GM19468 (cell line): ENCODE data around the gene FKBP5.
"Not testable (repeated sequence)": the region's sequence is repeated elsewhere in the genome, so short reads cannot be mapped to it uniquely, and the experiment has no call there.

ENCODE experiments used
- ATAC-seq: cut with Tn5 transposase; IDR thresholded peaks from one replicate; pipeline ENCODE4 v1.9.1; 2021; ENCODE audit warnings: mild to moderate bottlenecking, moderate library complexity, moderate number of reproducible peaks; ENCODE audit not compliant: unreplicated experiment; ENCODE audit errors: extremely low read depth

Gene FKBP5

GRCh38 chr6:35688605-35689322, at the start of gene FKBP5:
Gene FKBP5 (minus strand): TSS chr6:35688915. CDS start chr6:35642824, 46,091 bp downstream.
- peak; percentile 52 for ATAC-seq

GRCh38 chr6:35737413-35738211, 48.9 kb upstream of the FKBP5 start:
- ATAC-seq: no peak

GRCh38 chr6:35736982-35737412, 48.3 kb upstream of the FKBP5 start, which contains the start of gene ARMC12:
Gene ARMC12 (plus strand): TSS chr6:35737032. CDS start chr6:35737109, 77 bp downstream.
- ATAC-seq: no peak

- ATAC-seq: no peak
Observed at GRCh38 chr6:35736253-35736894, 47.7 kb upstream of the FKBP5 start.

GRCh38 chr6:35735452-35735851, 46.7 kb upstream of the FKBP5 start:
- ATAC-seq: no peak

DNA sequence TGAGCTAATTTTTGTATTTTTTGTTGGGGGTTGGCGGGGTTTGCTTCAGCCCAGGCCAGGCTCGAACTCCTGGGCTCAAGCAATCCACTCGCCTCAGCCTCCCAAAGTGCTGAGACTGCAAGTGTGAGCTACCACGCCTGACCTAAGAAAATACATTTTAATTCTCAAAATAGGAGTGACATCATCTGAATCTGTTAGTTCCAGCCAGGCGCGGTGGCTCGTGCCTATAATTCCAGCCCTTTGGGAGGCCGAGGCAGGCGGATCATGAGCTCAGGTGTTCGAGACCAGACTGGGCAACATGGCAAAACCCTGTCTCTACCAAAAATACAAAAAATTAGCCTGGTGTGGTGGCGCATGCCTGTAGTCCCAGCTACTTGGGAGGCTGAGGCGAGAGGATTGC, 45.6 kb upstream of the FKBP5 start:
- ATAC-seq: not testable (repeated sequence)

DNA sequence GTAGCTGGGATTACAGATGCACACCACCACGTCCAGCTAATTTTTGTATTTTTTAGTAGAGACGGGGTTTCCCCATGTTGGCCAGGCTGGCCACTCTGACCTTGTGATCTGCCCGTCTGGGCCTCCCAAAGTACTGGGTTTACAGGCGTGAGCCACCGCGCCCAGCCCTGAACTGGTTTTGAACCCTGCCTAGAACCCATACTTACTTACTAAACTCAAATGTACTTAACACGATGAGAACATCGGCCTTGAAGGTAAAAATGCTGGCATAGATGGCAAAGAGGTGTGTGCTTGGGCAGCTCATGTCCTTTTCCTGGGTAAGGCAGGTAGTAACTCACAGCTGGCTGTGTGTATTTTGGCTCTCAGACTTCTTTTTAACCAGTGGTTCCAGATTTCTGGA, 44.9 kb upstream of the FKBP5 start:
- ATAC-seq: no peak

GRCh38 chr6:35731736-35732532, 43.2 kb upstream of the FKBP5 start:
- ATAC-seq: peak; percentile 11

DNA sequence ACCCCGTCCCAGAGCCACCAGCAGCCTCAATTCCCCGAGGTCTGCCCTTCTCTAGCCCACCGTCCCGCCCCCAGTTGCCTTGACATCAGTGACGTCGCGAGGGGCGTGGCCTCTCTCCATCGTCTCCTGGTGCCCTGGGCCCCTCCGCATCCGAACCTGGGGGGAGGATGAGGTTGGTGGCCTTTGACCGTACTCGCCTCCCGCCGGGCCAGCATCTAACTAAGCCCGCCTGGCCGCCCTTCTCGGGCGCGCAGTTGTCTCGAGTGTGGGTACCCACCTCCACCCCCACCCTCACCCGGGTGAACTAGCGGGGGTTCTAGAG, 42.7 kb upstream of the FKBP5 start:
- peak; percentile 16 for ATAC-seq

DNA sequence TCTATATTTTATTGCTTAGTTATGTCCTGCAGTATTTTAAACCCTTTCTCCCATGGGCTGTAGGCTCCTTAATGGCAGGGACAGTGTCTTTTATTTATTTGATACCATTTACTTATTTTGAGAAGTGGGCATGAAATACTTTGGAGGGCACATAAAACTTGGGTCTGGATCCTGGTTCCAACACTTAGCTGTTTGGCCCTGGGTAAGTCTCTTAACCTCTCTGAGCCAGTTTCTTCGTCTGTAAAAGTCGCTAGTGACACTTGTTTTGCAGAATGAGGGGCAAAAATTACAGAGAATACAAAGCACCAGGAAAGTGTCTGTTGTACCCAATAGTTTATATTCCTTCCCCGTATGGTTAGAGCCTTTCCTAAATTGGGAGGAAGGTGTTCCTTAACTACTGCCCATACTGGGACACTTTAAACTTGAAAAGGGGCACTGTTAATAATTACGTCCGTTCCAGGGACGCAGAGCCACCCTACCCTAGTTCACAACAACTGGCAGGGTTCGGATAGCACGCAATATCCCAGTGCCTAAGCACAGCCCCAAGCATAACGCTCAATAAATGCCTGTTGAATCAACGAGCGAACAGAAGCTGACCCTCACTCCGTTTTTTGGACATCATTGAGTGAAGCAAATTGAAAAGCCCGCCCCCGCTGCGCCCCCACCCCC, 42.2 kb upstream of the FKBP5 start:
- ATAC-seq: no peak

DNA sequence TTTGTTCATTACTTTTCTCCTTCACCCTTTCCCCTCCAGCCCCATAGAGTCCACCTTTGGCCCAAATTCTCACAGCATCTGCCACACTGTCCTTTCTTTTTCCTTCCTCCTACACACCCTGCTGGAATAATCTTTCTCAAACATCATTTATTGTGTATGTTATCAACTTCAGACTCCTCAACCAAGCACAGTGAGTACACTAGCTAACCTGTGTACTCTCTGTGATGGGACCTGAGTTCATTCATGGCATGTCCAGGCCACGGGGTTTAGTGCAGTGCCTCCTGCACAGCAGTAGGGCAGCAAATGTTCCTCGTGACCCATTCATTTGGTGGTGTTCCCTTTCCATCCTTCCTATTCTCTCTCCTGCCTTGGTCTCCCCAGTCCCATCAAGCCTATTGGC, 41.0 kb upstream of the FKBP5 start:
- no peak for ATAC-seq

- no peak for ATAC-seq
Observed at GRCh38 chr6:35728683-35729678, 40.3 kb upstream of the FKBP5 start.

DNA sequence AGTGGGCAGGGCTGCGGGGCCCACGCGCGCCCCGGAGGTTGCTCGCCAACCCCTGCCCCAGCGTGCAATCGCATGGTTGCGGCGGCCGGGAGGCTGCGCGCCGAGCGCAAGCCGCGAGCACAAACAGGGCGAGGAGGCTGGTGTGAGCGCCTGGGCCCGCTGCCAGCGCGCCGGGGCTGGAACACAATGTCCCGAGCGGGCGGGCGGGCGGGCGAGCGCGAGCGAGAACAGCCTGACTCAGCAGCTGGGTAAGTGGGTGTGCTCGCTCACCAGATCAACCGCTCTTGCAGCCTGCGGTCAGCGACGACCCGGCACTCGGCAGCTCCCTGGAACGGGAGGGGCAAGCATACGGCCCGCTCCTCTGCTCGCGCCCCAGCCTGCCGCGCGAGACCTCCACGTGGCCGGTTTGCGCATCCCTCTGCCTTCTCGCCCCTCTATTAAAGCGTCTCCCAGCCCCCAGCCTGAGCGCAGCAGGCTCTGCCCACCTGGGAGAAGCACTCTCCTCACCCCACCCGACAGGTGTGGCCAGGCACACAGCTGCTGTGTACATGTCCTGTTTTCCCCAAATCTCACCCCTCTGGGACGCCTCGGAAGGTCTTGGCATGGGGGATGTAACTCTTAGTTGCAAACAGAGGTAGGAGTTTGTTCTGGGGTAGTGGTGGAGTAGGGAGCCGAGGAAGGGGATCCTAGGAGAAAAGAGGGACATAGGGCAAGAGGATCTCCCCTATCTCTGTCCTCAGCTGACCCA, 39.4 kb upstream of the FKBP5 start:
- peak; percentile 28 for ATAC-seq

- no peak for ATAC-seq
Observed at GRCh38 chr6:35727231-35727934, 38.7 kb upstream of the FKBP5 start.

DNA sequence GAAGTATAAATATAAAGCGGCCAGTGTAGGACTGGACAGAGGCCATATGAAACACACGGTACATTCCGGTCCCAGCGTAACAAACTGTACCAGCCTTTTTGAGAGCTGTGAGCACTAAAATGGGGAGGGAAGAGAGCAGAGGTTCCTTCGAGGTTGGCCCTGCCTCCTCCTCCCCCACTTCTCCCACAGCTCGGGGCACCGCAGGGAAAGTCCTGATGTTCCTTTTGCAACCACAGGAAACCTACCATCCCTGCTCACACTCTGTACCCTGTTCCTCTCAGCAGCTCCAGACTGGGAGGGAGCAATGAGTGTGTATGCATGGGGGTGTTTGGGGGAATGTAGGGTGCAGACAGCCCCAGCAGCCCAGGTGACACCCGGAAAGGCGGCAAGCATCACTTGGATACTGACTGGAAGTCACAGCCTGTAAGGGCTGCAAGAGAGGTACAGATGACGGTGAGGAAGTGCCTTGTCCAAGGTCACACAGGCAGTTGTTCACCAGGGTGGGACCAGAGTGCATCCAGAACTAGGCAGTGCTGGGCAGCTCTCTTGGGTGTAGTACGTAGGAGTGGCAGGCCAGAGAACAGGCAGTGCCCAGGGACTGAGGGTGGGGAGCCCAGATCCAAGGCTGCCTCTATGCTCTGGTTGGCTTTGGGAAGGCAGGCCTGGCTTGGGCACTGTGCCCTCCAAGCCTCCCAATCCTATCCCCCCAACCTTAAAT, 37.2 kb upstream of the FKBP5 start:
- no peak for ATAC-seq

DNA sequence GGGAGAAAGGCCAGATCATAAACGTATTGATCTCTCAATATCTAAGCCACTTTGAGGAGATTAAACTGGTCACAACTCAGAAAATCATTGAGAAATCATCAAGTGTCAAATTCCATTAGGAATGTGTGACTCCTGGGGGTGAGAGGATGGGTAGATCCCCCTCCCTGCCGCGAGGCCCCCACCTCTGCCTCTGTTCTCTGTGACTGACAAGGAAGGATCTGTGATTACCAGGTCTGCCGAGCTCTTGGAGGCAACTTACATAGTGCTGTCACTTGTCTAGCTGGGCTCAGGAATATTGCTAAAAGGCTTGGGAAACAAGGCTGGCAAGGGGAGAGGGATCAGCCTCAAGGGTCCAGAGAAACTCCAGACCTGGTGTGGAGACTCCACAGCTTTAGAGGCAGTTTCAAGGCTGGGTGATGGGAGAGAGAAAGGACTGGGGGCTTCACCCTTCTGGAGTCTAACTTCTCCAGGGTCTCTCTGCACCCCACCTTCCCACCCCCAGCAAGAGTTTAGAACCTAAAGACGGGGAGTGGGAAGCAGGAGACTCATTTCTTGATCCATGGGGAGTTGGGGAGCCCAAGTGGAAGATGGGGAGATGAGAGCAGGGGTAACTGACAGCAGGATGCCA, 36.5 kb upstream of the FKBP5 start:
- ATAC-seq: no peak
